Fibroblast of pulmonary artery (primary cell): ENCODE results near the gene PSMB9.
A peak's percentile ranks its signal among the peaks of the same experiment; 100 is the strongest.

Experiments
- DNase-seq: peaks from one replicate; pipeline ENCODE4 v3.0.0-alpha.2; 2010; ENCODE audit warnings: low read depth
- H3K4me3 ChIP-seq: replicated peaks from 2 replicates; pipeline ENCODE4 v1.5.1; 2011; ENCODE audit warnings: low read depth, mild to moderate bottlenecking, control low read depth, low read length, moderate library complexity
- TF ChIP-seq, protein P1 (sequence below): IDR thresholded peaks from 2 replicates; pipeline ENCODE4 v1.5.1; 2011; ENCODE audit warnings: mild to moderate bottlenecking, control low read depth, low read length, inconsistent platforms; ENCODE audit errors: missing control alignments

PSMB9 gene

DNA sequence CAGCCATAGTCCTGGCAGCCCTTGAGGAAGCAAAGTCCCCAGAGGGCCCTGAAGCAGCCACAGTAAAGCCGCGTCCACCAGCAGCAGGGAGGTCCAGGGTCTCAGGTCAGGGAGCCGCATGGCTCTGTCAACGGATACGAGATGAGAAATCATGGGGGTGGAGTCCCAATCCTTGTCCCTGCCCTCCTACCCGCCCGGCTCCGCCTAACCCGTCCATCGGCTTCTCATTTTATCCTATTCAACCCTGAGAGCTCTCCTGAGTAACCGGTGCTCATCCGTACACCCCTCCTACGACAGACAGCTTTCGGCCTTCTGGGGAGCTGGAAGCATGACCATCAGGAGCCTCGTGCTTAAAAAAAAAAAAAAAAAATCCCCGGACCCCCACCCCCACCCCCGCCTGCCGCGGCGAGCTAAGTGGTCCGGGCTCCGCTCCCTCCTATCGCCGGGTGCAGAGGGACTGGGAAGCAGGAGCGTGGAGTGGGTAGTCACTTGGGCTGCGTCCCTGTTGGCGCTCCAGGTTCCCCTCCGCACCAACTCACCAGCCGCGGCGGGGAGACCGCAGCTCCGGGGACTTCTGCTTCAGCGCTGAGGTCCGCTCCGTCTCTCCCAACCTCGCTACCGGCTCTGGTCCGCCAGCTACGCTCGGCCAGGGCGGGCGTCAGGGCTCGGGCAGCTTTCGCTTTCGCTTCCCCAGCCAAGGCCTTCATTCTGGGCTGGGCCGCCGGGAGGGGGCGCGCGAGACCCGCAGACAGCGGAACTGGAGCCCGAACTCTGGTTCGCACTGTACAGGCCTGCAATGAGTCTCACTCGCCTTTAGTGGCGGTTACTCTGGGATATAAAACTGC lies 15.7 kb upstream of the PSMB9 start, which contains the start of gene TAP2:
Gene TAP2 (minus strand): TSS at position 626 of the 845 bp plus-strand sequence. CDS start 506 bp downstream, at position 120.
- TF ChIP-seq, protein P1, sequence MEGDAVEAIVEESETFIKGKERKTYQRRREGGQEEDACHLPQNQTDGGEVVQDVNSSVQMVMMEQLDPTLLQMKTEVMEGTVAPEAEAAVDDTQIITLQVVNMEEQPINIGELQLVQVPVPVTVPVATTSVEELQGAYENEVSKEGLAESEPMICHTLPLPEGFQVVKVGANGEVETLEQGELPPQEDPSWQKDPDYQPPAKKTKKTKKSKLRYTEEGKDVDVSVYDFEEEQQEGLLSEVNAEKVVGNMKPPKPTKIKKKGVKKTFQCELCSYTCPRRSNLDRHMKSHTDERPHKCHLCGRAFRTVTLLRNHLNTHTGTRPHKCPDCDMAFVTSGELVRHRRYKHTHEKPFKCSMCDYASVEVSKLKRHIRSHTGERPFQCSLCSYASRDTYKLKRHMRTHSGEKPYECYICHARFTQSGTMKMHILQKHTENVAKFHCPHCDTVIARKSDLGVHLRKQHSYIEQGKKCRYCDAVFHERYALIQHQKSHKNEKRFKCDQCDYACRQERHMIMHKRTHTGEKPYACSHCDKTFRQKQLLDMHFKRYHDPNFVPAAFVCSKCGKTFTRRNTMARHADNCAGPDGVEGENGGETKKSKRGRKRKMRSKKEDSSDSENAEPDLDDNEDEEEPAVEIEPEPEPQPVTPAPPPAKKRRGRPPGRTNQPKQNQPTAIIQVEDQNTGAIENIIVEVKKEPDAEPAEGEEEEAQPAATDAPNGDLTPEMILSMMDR, result peak; percentile 87
- peak; percentile 92 for DNase-seq
- H3K4me3 ChIP-seq, result peak within 1 kb of the TSS; percentile 87

DNA sequence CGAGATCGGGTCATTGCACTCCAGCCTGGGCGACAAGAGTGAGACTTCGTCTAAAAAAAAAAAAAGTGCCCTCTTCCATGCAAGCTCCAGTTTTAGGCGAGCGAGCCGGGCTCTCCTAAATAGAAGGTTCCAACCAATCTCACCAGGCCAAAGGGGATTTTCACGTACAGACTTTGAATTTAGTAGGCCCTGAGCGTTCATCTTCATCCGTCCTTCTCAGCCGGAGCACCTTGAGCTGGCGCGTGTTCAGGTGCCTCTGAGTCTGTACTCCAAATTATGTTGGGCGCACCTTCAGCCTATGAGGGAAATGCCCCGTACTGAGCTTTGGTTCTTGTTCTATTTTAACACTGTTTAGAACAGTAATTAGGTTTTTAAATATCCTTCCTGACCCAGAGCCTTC lies 14.6 kb upstream of the PSMB9 start:
- H3K4me3 ChIP-seq, result no peak overlapping the region
- TF ChIP-seq, protein P1, result no peak
- no peak for DNase-seq

DNA sequence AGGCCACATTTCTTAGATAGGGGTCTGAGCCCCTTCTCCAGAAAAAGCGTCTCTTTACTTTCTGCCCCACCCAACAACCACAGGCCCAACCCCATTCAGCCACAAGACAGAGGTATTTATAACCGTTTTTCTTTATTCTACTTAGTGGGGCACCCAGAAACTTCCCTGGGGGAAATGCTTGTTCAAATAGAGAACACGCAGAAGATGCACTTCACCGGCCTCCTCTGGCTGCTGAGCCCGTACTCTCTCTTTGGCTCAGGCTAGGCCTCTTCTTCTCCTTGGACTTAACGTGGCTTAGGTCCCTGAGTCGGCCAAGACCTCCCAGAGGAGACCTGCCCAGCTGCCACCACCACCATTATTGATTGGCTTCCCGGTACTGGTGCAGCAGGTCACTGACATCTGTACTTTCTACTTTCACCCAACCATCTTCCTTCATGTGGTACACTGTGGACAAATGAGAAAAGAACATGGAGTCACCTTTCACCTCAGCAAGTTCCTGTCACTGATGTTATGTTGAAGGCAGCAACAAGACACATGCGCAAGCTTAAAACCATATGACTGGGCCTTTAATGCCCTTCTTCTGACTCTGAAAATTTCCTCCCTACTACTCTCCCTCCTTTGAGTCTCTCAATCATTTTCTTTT lies 13.3 kb upstream of the PSMB9 start:
- TF ChIP-seq, protein P1, result no peak
- no peak for DNase-seq
- no peak overlapping the region for H3K4me3 ChIP-seq

DNA sequence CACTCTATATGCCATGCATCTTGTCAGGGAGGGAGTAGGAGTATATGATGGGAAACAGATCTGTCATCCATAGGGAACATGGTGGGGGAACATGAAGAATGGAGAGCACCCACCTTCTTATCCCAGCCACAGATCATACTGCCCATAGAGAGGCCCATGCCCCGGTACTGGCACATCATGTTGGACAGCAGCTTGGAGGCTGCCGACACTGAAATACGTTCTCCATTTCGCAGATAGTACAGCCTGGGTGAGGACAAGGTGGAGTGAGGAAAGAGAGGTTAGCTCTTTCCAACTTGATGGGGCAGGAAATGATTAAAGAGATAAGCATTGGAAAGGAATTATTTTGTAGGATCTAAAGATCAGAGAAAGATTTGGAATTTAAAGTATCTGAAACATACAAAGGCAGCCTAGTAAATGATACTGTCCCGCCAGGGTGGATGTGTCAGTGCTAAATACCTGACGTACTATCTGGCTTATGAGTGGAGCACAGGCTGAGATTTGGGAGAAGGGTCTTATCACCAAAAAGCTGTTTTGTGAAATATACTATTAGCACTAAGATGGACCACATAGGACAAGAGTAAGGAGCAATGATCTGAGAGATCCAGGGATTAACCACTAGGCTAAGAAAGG lies 11.9 kb upstream of the PSMB9 start:
- DNase-seq, result no peak
- TF ChIP-seq, protein P1, result no peak
- H3K4me3 ChIP-seq, result no peak overlapping the region

DNA sequence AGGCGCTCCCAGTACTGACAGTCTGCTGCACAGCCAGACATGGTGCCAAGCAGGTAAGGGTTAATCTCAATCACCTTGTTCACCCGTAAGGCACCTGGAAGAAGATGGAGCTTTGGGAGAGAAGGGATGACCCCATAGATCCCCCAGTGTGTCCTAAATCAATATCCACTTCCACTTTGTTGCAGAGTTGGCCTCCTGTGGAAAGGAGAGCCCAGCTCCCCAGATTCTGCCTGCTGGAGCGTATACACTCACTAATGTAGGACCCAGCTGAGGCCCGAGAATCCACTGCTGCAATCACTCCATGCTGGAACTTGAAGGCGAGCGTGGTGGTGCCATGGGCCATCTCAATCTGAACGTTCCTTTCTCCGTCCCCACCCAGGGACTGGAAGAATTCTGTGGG lies 11.3 kb upstream of the PSMB9 start:
- TF ChIP-seq, protein P1, result no peak
- no peak for DNase-seq
- peak overlapping the region; percentile 2 for H3K4me3 ChIP-seq

DNA sequence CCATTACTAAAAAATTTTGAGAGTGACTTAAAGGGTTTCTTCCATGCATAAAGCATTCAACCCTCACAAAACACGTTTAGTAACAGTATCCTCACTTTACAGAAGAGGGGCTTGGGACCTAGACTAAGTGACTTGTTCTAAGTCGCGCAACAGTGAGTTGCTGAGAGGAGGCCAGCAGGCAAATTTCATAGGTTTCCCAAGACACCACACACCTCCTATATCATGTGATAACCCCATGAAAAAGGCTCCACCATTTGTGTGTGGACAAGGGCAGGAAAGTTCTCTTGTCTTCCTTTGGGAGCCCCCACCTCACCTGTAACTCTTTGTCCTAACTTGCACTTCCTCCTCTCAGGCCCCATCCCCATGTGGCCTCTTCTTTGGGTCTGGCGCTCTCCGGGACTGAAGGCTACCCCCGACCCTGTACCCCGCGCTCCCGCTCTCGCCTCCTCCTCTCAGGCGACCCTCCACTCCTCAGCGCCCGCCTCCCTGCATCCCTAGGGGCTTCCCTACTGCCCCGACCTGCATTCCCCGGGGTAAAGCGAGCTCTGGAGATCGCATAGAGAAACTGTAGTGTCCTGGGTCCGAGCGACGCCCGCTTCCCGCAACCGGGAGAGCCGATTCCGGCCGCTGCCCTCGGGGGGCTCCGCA lies 10.5 kb upstream of the PSMB9 start:
- peak overlapping the region; percentile 92 for H3K4me3 ChIP-seq
- DNase-seq, result no peak
- TF ChIP-seq, protein P1, result no peak
